Heart left ventricle (tissue), 13 donors: ENCODE results near the gene CAPS.
"Not testable (repeated sequence)": the region's sequence is repeated elsewhere in the genome, so short reads cannot be mapped to it uniquely, and the experiment has no call there.

Experiments
- CTCF ChIP-seq, 12 donors: fragments of 200-600 bp; sonication (generic) in 4 of 12; IDR thresholded peaks; one replicate each; pipeline versions ENCODE4 v1.5.0 to v1.8.0; 2018 to 2022; ENCODE audit warnings: antibody characterized with exemption in 12 of 12, mild to moderate bottlenecking in 5 of 12
- POLR2A ChIP-seq, 2 donors: fragments of 450-650 bp; IDR thresholded peaks; one replicate each; pipeline ENCODE4 v1.6.1; 2017; ENCODE audit warnings: antibody characterized with exemption in 2 of 2, mild to moderate bottlenecking in 2 of 2, moderate library complexity in 2 of 2
- donor health status: ischemic (EF 13 %, LVEDD 7.1; RV severe dilation, severe dysfunction).
- donor health status: DM: no; HTN: yes; CAD: no.
- donor health status: DM: no; HTN: no; CAD: no.
- donor health status: ischemic (EF 25% LVEDD 6.9; RV normal size, moderate dysfunction).
- donor health status: ischemic (EF 25% LVEDD 5.7; RV mildly dilated, moderate dysfunction).
- donor health status: ischemic (EF 35%, LVEDD 5.7; RV mildly dilated, moderate dysfunction).
- donor health status: nonischemic (EF 11% LVEDD 7.7; RV severe dilation, severe dysfunction).
- donor health status: DM: yes; HTN: yes; CAD: no.
- donor health status: PGD.
- donor health status: ischemic (EF 29% LVEDD 5.4; RV normal size, mild dysfunction).
- donor health status: nonischemic (EF 23%, LVEDD 6.1; RV moderate dilation, normal function).

- TF ChIP-seq CTCF, POLR2A (IDR thresholded peaks at IDR 0.05): not testable (repeated sequence)
Observed at GRCh38 chr19:5963259-5963658, 49.2 kb downstream of the CAPS start.
